Activated CD4-positive, alpha-beta T cell treated with anti-CD3 and anti-CD28 coated beads for 24 hours (primary cell): Measurements from ENCODE around the gene LETM1.

Experiments
- DNase-seq, 2 donors: peaks; one replicate each; pipeline ENCODE4 v3.0.0-alpha.2; 2020; ENCODE audit warnings: low read depth in 2 of 2

LETM1 gene

DNA sequence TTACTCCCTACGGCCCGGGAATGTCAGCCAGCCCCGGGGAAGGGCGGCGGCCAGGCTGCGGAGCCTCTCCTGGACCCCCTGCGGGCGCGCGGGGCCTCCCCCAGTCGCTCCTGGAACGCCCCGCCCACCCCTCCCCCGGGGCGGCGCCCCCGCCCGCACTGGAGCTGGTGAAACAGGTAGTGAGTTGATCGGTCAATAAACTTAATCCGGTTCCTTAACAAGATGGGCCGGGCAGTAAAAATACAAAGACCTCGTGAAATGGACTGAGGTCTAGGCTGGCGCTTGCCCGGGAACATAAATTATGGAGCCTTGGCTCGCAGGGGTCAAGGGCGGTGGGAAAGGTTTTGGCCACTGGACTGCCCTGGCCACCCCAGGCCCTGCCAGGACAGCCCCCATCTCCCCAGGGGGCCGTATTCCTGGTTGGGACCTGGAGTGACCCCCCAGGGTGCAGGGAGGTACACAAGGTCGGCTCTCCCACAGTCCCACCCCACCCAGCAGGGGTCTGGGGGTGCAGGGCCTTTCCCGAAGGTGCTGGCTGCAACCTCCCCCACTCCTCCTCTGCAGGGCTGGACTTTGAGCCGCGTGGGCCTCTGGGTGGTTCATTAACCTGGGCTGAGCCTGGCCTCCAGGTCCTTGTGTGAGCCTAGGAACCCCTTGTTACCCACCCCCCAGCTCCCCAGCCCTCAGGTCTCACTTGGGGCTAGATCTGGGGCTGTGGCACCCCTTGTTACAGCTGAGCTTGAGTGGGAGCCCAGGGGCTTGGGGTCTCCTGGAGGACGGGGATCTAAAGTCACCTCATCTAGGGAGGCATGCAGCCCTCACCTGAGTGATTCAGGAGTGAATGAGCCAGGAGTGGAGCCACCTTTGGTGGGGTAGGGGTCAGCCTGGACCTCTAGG lies 60.4 kb downstream of the LETM1 start:
- DNase-seq, result no peak

- DNase-seq, result no peak
These were observed 61.1 kb downstream of the LETM1 start for GRCh38 chr4:1794809-1795298.

DNA sequence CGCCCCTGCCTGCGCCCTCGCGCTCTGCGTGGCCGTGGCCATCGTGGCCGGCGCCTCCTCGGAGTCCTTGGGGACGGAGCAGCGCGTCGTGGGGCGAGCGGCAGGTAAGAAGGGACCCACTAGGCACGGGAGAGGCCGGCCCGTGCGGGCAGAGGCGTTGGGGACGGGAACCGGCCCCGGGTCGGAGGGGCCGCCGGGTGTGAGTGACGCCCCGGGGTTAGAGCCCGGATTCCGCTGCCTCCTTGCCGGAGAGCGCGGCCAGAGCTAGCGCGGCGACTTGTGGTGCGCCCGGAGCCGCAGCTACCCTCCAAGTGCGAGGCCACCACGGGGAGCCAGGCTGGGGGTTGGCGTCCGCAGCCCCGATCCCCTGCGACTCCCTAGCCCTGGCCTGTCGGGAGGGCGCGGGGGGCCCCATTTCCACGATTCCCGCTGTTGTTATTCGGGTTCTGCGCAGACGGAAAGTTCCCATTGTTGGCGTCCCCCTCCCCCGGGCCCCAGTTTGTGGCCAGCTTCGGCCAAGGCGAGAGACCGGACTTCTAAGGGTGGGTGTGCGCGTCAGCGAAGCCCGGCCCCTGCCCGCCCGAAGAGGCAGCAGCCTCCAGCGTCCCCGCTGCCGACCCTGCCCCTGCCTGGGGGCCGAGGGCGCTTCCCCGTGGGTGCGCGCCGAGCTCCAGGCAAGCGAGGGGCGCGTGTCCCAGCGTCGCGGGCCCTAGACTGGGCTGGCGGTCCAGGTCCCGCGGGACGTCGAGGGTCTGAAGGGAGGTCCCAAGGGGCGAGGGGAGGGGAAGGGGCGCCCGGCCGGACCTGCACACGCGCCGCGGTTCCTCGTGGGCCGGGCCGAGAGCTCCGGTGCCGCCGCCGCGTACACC lies 61.8 kb downstream of the LETM1 start:
- no peak for DNase-seq

- DNase-seq, result peak in 1 of 2 donors; percentile 18
These were observed 62.5 kb downstream of the LETM1 start for GRCh38 chr4:1793496-1793840.

DNA sequence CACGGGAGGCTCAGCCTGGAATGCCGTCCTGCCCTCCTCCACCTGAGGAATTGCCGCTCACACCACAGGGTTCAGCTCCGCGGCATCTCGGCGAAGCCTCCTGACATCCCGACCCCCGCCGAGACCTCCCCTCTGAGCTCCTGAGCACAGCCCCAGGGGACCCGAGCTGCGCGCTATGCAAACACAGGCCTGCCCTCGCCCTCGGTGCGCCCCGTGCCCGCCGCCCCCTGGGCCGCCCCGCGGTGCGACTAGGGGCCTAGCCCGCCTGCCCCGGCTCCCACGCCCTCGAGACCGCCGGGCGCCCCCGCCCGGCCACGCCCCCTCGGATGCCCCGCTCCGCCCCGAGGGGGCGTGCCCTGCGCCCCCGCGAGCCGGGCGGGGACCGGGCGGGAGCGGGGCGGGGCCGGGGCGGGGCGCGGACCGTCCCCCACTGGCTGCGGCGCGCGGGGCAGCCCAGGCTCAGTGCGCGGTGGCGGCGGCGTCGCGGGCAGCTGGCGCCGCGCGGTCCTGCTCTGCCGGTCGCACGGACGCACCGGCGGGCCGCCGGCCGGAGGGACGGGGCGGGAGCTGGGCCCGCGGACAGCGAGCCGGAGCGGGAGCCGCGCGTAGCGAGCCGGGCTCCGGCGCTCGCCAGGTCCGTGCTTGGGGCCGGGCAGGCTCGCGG lies 63.0 kb downstream of the LETM1 start, which contains the start of gene FGFR3:
Gene FGFR3 (plus strand): TSS at position 462 of the 664 bp plus-strand sequence. CDS start 642 bp downstream, outside the sequence.
- peak in 1 of 2 donors; percentile 30 for DNase-seq

- DNase-seq, result no peak
These were observed 63.7 kb downstream of the LETM1 start for GRCh38 chr4:1792158-1792831.

- DNase-seq, result no peak
These were observed 66.0 kb downstream of the LETM1 start for GRCh38 chr4:1790005-1790404.

- no peak for DNase-seq
These were observed 66.4 kb downstream of the LETM1 start for GRCh38 chr4:1789552-1789951.

- DNase-seq, result no peak
These were observed 67.5 kb downstream of the LETM1 start for GRCh38 chr4:1788254-1788973.

- DNase-seq, result no peak
These were observed 68.4 kb downstream of the LETM1 start for GRCh38 chr4:1787411-1788077.

- DNase-seq, result no peak
These were observed 69.2 kb downstream of the LETM1 start for GRCh38 chr4:1786544-1787362.

GRCh38 chr4:1785592-1785991 lies 70.4 kb downstream of the LETM1 start:
- DNase-seq, result no peak

DNA sequence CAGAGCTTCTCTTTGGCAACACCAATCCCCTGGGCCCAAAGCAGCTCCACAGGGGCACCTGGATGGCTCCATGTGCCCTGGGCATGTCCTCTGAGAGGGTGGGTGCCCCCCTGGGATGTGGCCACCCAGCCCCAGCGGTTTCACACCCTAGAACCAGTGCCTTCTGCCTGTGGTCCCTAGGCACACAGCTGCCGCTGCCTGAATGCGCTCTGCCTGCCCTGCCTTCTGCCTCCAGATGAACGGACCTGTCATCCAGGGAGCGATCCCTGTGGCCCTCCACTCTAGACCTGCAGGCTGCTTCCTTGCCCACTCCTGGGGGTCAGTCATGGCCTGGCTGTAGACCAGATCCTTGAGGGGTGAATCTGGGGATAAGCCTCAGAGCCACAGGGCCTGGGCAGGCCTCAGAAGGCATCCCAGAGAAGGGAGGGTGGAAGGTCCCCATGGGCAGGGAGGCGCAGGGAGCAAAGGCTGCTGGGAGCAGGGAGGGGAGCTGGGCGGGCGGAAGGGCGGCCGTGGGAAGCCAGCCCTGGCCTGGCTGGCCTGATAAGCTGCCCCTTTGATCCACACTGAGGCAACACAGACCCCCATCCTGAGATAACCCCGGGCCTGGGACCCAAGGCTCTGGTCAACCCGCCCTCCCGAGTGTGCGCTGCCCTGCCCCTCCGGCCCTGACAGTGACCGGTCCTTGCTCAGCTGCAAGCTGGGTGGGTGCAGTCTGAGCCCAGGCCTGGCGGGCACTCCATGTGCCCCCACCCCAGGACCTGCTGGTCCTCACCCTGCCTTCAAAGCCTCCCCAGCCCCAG lies 71.0 kb downstream of the LETM1 start:
- no peak for DNase-seq

- DNase-seq, result no peak
These were observed 71.6 kb downstream of the LETM1 start for GRCh38 chr4:1784395-1784788.

DNA sequence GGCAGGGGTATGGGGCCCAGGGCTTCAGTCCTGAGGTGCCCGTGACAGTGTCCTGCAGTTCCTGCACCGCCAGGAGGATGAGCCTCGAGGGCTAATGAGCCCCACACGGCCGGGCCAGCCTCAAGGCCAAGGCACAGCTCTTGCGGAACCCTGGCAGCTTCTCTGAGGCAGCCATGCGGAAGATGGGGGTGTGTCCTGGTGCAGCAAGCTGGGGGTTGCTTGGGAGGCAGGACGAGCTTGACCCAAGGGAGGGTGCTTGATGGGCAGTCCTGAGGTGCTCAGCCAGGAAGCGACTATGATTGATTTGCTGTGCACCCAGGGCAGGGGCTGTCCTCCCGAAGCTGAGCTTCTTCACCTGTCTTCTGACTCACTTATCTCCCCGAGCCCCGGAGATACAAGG lies 72.0 kb downstream of the LETM1 start:
- DNase-seq, result no peak

GRCh38 chr4:1783015-1783414 lies 72.9 kb downstream of the LETM1 start:
- no peak for DNase-seq

GRCh38 chr4:1780435-1780834 lies 75.5 kb downstream of the LETM1 start:
- DNase-seq, result no peak

GRCh38 chr4:1779588-1780382 lies 76.2 kb downstream of the LETM1 start:
- no peak for DNase-seq
